Tibial nerve (tissue), 4 donors: ENCODE results near the gene TRAF6.

Experiments used
- CTCF ChIP-seq, 5 experiments: fragments of 200-600 bp in 3 of 5; fragments of 450-650 bp in 2 of 5; sonication (generic) in 3 of 5; IDR thresholded peaks; one replicate each; pipeline ENCODE4 v1.5.1; 2016 to 2019; ENCODE audit warnings: antibody characterized with exemption in 5 of 5, mild to moderate bottlenecking in 3 of 5, moderate library complexity in 2 of 5
- EP300 ChIP-seq, 2 donors: sonication (generic); formaldehyde crosslinking; IDR thresholded peaks; one replicate each; pipeline ENCODE4 v1.6.1; 2017; ENCODE audit warnings: antibody characterized with exemption in 2 of 2, mild to moderate bottlenecking in 1 of 2
- POLR2A ChIP-seq, 2 donors: fragments of 450-650 bp; IDR thresholded peaks; one replicate each; pipeline ENCODE4 v1.6.1; 2017; ENCODE audit warnings: antibody characterized with exemption in 2 of 2, mild to moderate bottlenecking in 2 of 2, moderate library complexity in 2 of 2

GRCh38 chr11:36534276-36534840 is 24.3 kb upstream of the TRAF6 start:
- TF ChIP-seq EP300 (IDR thresholded peaks at IDR 0.05) = no peak
- no peak for TF ChIP-seq CTCF (IDR thresholded peaks at IDR 0.05)
- TF ChIP-seq POLR2A (IDR thresholded peaks at IDR 0.05) = no peak
